HepG2 (cell line): ENCODE data around the gene MYL3. TPM values are rescaled to one million over a fixed set of nuclear protein-coding genes. Genes with fewer than 3 reads are reported as not detected.

ENCODE experiments used
- ATAC-seq: fragments of 200-7000 bp; cut with Tn5 transposase; 3 replicates; pipeline ENCODE4 v1.9.1; 2020; ENCODE audit warnings: mild to moderate bottlenecking, moderate library complexity
- BruUV-seq: library from RNA; stranded (reverse); fragments of 400-500 nt; replicated peaks from 2 replicates; lab custom pipeline; 2021; lab: Mats Ljungman, UMichigan
- CTCF ChIA-PET: fragments of 300-600 bp; formaldehyde crosslinking; extraction: SDS; loops from one replicate; lab custom pipeline; 2021; ENCODE audit warnings: low total read pairs, inconsistent platforms, low intra/inter-chr PET ratio; lab: Yijun Ruan, JAX
- POLR2A ChIA-PET: fragments of 350-600 bp; sonication (Branson Sonifier 250); formaldehyde crosslinking; loops from one replicate; lab custom pipeline; 2020; ENCODE audit warnings: antibody characterized with exemption, inconsistent platforms; lab: Yijun Ruan, JAX
- DNase-seq: peaks from one replicate; pipeline ENCODE4 v3.0.0-alpha.2; 2015; ENCODE audit warnings: low spot score
- FAIRE-seq: peaks from 3 replicates; lab custom pipeline; 2011; peaks lifted over from hg19 to GRCh38; lab: Jason Lieb, UNC
- H2AFZ ChIP-seq: one replicate; pipeline ENCODE4 v1.6.1; 2011; ENCODE audit warnings: low read length, inconsistent platforms
- H3K27ac ChIP-seq: fragments of 300-600 bp; 3 replicates; pipeline ENCODE4 v1.8.0; 2011; ENCODE audit warnings: mixed run types, mild to moderate bottlenecking, mixed read lengths, low read length, inconsistent platforms; ENCODE audit not compliant: insufficient read depth; ENCODE audit errors: extremely low read length
- H3K27me3 ChIP-seq, 2 experiments: fragments of 200-600 bp in 1 of 2; 2 replicates in 1 of 2; 3 replicates in 1 of 2; pipeline versions ENCODE4 v1.6.0 to v1.8.0; 2011; ENCODE audit warnings: low read length in 2 of 2, mild to moderate bottlenecking in 2 of 2, moderate library complexity in 2 of 2, inconsistent platforms in 1 of 2; ENCODE audit not compliant: insufficient read depth in 2 of 2, control insufficient read depth in 1 of 2
- H3K36me3 ChIP-seq, 2 experiments: fragments of 200-600 bp in 1 of 2; replicated peaks in 1 of 2; 2 replicates in 1 of 2; 3 replicates in 1 of 2; pipeline versions ENCODE4 v1.5.1 to v1.8.0; 2011; ENCODE audit warnings: low read length in 2 of 2, inconsistent platforms in 1 of 2; ENCODE audit not compliant: insufficient read depth in 2 of 2, control insufficient read depth in 1 of 2
- H3K4me1 ChIP-seq: 2 replicates; pipeline ENCODE4 v1.5.1; 2012; ENCODE audit warnings: low read length, inconsistent platforms; ENCODE audit not compliant: insufficient read depth
- H3K4me2 ChIP-seq: 2 replicates; pipeline ENCODE4 v1.6.0; 2011; ENCODE audit warnings: low read depth, low read length, inconsistent platforms
- H3K4me3 ChIP-seq, 3 experiments: fragments of 200-600 bp in 1 of 3; sonication (generic), shearing (Covaris generic) in 1 of 3; replicated peaks in 1 of 3; 2 replicates each; pipeline ENCODE4 v1.5.1; 2011 to 2016; ENCODE audit warnings: low read length in 3 of 3, inconsistent platforms in 2 of 3, low read depth in 2 of 3, mild to moderate bottlenecking in 2 of 3, control low read depth in 1 of 3, mixed read lengths in 1 of 3; ENCODE audit not compliant: insufficient read depth in 1 of 3
- H3K79me2 ChIP-seq: one replicate; pipeline ENCODE4 v1.6.1; 2011; ENCODE audit warnings: low read length, inconsistent platforms; ENCODE audit not compliant: insufficient read depth
- H3K9ac ChIP-seq: 2 replicates; pipeline ENCODE4 v1.6.0; 2011; ENCODE audit warnings: mild to moderate bottlenecking, low read depth, low read length, inconsistent platforms; ENCODE audit not compliant: insufficient read depth
- H3K9me3 ChIP-seq: 2 replicates; pipeline ENCODE4 v1.5.1; 2012; ENCODE audit warnings: mild to moderate bottlenecking, low read length
- H4K20me1 ChIP-seq: 2 replicates; pipeline ENCODE4 v1.6.0; 2011; ENCODE audit warnings: inconsistent platforms, mild to moderate bottlenecking, low read length, moderate library complexity; ENCODE audit not compliant: insufficient read depth
- AFF4 ChIP-seq: sonication (generic); formaldehyde crosslinking; IDR thresholded peaks from 2 replicates; pipeline ENCODE4 v1.4.0; 2020; ENCODE audit warnings: missing genetic modification reagents
- ARNT2 ChIP-seq: sonication (generic); formaldehyde crosslinking; IDR thresholded peaks from 2 replicates; pipeline ENCODE4 v1.8.0; 2022; ENCODE audit warnings: mild to moderate bottlenecking, low read depth, missing genetic modification reagents, moderate library complexity
- CREB1 ChIP-seq, 2 experiments: fragments of 450-650 bp in 1 of 2; IDR thresholded peaks; 2 replicates each; pipeline ENCODE4 v1.6.1; 2016 to 2017; ENCODE audit warnings: control low read depth in 1 of 2, mild to moderate bottlenecking in 1 of 2, missing compliant biosample characterization in 1 of 2, missing genetic modification characterization in 1 of 2
- PHF8 ChIP-seq: sonication (generic); formaldehyde crosslinking; IDR thresholded peaks from 2 replicates; pipeline ENCODE4 v1.5.0; 2020; ENCODE audit warnings: missing genetic modification reagents
- RORA ChIP-seq: sonication (generic); formaldehyde crosslinking; IDR thresholded peaks from 2 replicates; pipeline ENCODE4 v1.5.0; 2020; ENCODE audit warnings: mild to moderate bottlenecking, missing genetic modification reagents, moderate library complexity
- TBL1XR1 ChIP-seq: fragments of 150-350 bp; IDR thresholded peaks from 2 replicates; pipeline ENCODE4 v1.6.1; 2014; ENCODE audit warnings: borderline replicate concordance, low read length; ENCODE audit not compliant: partially characterized antibody
- ZNF235 ChIP-seq: sonication (generic); formaldehyde crosslinking; IDR thresholded peaks from 2 replicates; pipeline ENCODE4 v1.8.1; 2023; ENCODE audit warnings: mild to moderate bottlenecking, missing genetic modification reagents, borderline replicate concordance
- ZNF891 ChIP-seq: sonication (generic); formaldehyde crosslinking; IDR thresholded peaks from 2 replicates; pipeline ENCODE4 v1.5.0; 2020; ENCODE audit warnings: mild to moderate bottlenecking, missing genetic modification reagents
- WGBS: methylation state at CpG from one replicate; pipeline ENCODE4 v1.1.6; 2017; ENCODE audit warnings: low lambda C conversion rate; 5-methylcytosine and 5-hydroxymethylcytosine counted together
- in situ Hi-C: cut with HindIII; loops from 2 replicates; pipeline ENCODE4 v1.10.0; 2017; ENCODE audit warnings: low pct_unique_long_range_greater_than_20kb; ENCODE audit not compliant: extremely low pct_ligation_motif_present
- intact Hi-C: fragments of 100-400 bp; cut with micrococcal nuclease; formaldehyde crosslinking; loops from one replicate; pipeline ENCODE4 v1.10.0; 2022; ENCODE audit not compliant: unreplicated experiment
- polyA plus RNA-seq, 8 experiments: library from polyadenylated mRNA; depleted of rRNA in 3 of 8; stranded (reverse) in 7 of 8; unstranded in 1 of 8; fragments of >200 nt; fragmentation: Illumina TruSeq in 4 of 8; extraction: Trizol in 4 of 8; gene quantifications; 2 replicates each; pipeline versions ENCODE4 v1.2.1 to v1.2.3, GENCODE V29; 2011 to 2016; ENCODE audit warnings: low read depth in 4 of 8, missing spikeins in 1 of 8, mixed read lengths in 1 of 8; ENCODE audit not compliant: insufficient read depth in 1 of 8
- total RNA-seq, 5 experiments: library from RNA; depleted of rRNA; stranded (reverse); fragments of >200 nt; fragmentation: Illumina TruSeq; extraction: Trizol; gene quantifications; 2 replicates each; pipeline ENCODE4 v1.2.3, GENCODE V29; 2016; ENCODE audit warnings: low read depth in 1 of 5

The MYL3 gene
- total and polyA plus RNA-seq, 2 of the 13 experiments (the other 11 are each of a cell fraction or from before 2014, with no cell fraction given): not detected

DNA sequence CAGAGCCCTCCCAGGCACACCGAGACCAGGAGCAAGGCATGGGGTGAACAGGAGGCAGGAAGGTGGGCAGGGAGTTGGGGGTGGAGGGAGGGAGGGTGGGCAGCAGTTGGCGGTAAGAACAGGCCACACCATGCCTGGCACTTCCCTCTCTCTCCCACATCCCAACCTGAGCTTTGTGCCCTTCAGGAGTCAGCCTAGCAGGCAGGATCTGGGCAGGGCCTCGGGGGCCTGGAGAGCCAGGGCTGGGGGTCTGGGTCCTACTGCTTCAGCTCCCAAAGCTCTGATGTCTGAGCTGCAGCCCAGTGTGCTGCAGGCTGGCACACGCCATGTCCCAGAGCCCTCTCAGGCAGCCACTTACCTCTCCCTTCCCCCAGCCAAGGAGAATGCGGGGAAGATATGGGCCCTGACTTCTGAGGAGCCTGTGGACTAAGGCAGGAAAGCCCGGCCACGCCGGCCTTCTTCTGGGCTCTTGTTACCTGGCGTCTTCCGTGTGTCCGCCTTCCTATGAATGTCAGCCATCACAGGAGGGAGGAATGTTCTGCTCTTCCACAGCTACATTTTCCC is 2.9 kb upstream of the MYL3 start:
- H3K4me3 ChIP-seq: no peak overlapping the region
- in situ Hi-C loops: loop anchor here (5.0 kb wide), 1 partner anchor 41 kb away; no protein-coding TSS in a partner anchor

More for the DNA sequence above, 2.9 kb upstream of the MYL3 start:
- no TSS peak for BruUV-seq
- no peak for FAIRE-seq
- peaks cover 0 to 6% of the 10 kb centered on the region in 2 experiments; a peak in 3 of 5 replicates for H3K27me3 ChIP-seq
- no peak overlapping the region for H3K9ac ChIP-seq
- H3K4me2 ChIP-seq: no peak overlapping the region
- no peak for DNase-seq
- H3K79me2 ChIP-seq: no peaks in the 10 kb centered on the region
- POLR2A ChIA-PET: no interaction called here
- H3K4me1 ChIP-seq: peaks cover 58% of the 10 kb centered on the region
- no CpG with 5 or more reads among the region's 11 CpGs for WGBS
- H2AFZ ChIP-seq: no peak overlapping the region
- H3K36me3 ChIP-seq: no peaks in the 10 kb centered on the region
- intact Hi-C loops: loop anchor here (1.0 to 2.0 kb wide), 2 partner anchors 29 to 42 kb away; no protein-coding TSS in a partner anchor
- CTCF ChIA-PET: interaction anchor here (1.1 to 3.2 kb wide), 4 partner anchors 29 to 161 kb away, joined by 3 to 18 read pairs (median 9); no protein-coding TSS in a partner anchor
- TF ChIP-seq ARNT2 (CRISPR knock-in tag): no peak
- TF ChIP-seq CREB1 (IDR thresholded peaks at IDR 0.05): no peak
- TF ChIP-seq CREB1 (CRISPR knock-in tag; IDR thresholded peaks at IDR 0.05): no peak
- TF ChIP-seq ZNF235 (CRISPR knock-in tag): no peak
- TF ChIP-seq TBL1XR1: no peak
- no peak for TF ChIP-seq PHF8 (CRISPR knock-in tag)
- no peak for TF ChIP-seq RORA
- no peak for TF ChIP-seq ZNF891 (CRISPR knock-in tag)
- TF ChIP-seq AFF4 (CRISPR knock-in tag): no peak
- TF ChIP-seq, all 625 proteins: peak for 0
- no peaks in the 10 kb centered on the region for H4K20me1 ChIP-seq
- H3K27ac ChIP-seq: no peak overlapping the region
- H3K9me3 ChIP-seq: no peaks in the 10 kb centered on the region
- ATAC-seq: no peak
